CD14-positive monocyte (primary cell): Measurements from ENCODE around the gene TRMT2A. TPM values are rescaled to one million over a fixed set of nuclear protein-coding genes. Genes with fewer than 3 reads are reported as not detected.

Source experiments
- DNase-seq, 3 donors: peaks; one replicate each; pipeline ENCODE4 v3.0.0-alpha.2; 2011 to 2022
- H2AFZ ChIP-seq: 2 replicates; pipeline ENCODE4 v1.6.0; 2012; ENCODE audit warnings: mild to moderate bottlenecking, low read depth, low read length, inconsistent platforms; ENCODE audit not compliant: insufficient read depth, poor library complexity, severe bottlenecking
- H3K27ac ChIP-seq, 2 donors: 1 replicate in 1 of 2; 2 replicates in 1 of 2; pipeline ENCODE4 v1.5.1; 2012 to 2013; ENCODE audit warnings: low read length in 2 of 2, control low read depth in 1 of 2, inconsistent platforms in 1 of 2, low read depth in 1 of 2, mild to moderate bottlenecking in 1 of 2
- H3K27me3 ChIP-seq, 2 donors: one replicate each; pipeline versions ENCODE4 v1.6.0 to v1.6.1; 2011 to 2013; ENCODE audit warnings: low read length in 2 of 2; ENCODE audit not compliant: control insufficient read depth in 2 of 2, insufficient read depth in 2 of 2
- H3K36me3 ChIP-seq, 2 donors: replicated peaks in 1 of 2; 1 replicate in 1 of 2; 2 replicates in 1 of 2; pipeline versions ENCODE4 v1.5.1 to v1.6.1; 2012 to 2013; ENCODE audit warnings: low read length in 2 of 2, control low read depth in 1 of 2, inconsistent platforms in 1 of 2, mild to moderate bottlenecking in 1 of 2; ENCODE audit not compliant: insufficient read depth in 2 of 2, control insufficient read depth in 1 of 2
- H3K4me1 ChIP-seq, 2 donors: 1 replicate in 1 of 2; 2 replicates in 1 of 2; pipeline versions ENCODE4 v1.5.1 to v1.6.1; 2012 to 2013; ENCODE audit warnings: low read length in 2 of 2, control low read depth in 1 of 2, inconsistent platforms in 1 of 2, mild to moderate bottlenecking in 1 of 2, moderate library complexity in 1 of 2; ENCODE audit not compliant: insufficient read depth in 2 of 2, control insufficient read depth in 1 of 2
- H3K4me2 ChIP-seq: replicated peaks from 2 replicates; pipeline ENCODE3; 2012; ENCODE audit warnings: low read length, moderate library complexity, mild to moderate bottlenecking; ENCODE audit not compliant: poor library complexity, severe bottlenecking; ENCODE audit errors: extremely low read depth
- H3K4me3 ChIP-seq, 3 experiments: fragments of 200-600 bp in 1 of 3; sonication (generic) in 1 of 3; replicated peaks in 1 of 3; 1 replicate in 2 of 3; 2 replicates in 1 of 3; pipeline ENCODE4 v1.5.1; 2011 to 2013; ENCODE audit warnings: low read length in 3 of 3, mild to moderate bottlenecking in 3 of 3, control low read depth in 2 of 3, low read depth in 2 of 3, inconsistent platforms in 1 of 3, moderate library complexity in 1 of 3
- H3K79me2 ChIP-seq: 2 replicates; pipeline ENCODE4 v1.6.0; 2012; ENCODE audit warnings: mild to moderate bottlenecking, control low read depth, inconsistent platforms, low read length, moderate library complexity; ENCODE audit not compliant: insufficient read depth
- H3K9ac ChIP-seq: 2 replicates; pipeline ENCODE4 v1.6.0; 2017; ENCODE audit warnings: low read length, mild to moderate bottlenecking; ENCODE audit not compliant: insufficient read depth, poor library complexity, severe bottlenecking
- H3K9me3 ChIP-seq, 2 donors: replicated peaks in 1 of 2; 1 replicate in 1 of 2; 2 replicates in 1 of 2; pipeline versions ENCODE4 v1.5.1 to v1.6.1; 2012 to 2013; ENCODE audit warnings: low read length in 2 of 2, control low read depth in 1 of 2; ENCODE audit not compliant: control insufficient read depth in 1 of 2, insufficient read depth in 1 of 2
- H4K20me1 ChIP-seq: 2 replicates; pipeline ENCODE4 v1.6.0; 2012; ENCODE audit warnings: mild to moderate bottlenecking, low read length, control low read depth, moderate library complexity; ENCODE audit not compliant: insufficient read depth
- H3K27ac Mint-ChIP-seq, 7 donors: one replicate each; pipeline ENCODE4 v1.8.0; 2020; ENCODE audit warnings: mild to moderate bottlenecking in 7 of 7, mixed read lengths in 7 of 7, moderate library complexity in 6 of 7, inconsistent platforms in 2 of 7
- H3K27me3 Mint-ChIP-seq, 3 donors: one replicate each; pipeline ENCODE4 v1.8.0; 2021 to 2022; ENCODE audit warnings: low read depth in 3 of 3, mild to moderate bottlenecking in 3 of 3, mixed read lengths in 3 of 3, moderate library complexity in 3 of 3, inconsistent platforms in 1 of 3
- H3K36me3 Mint-ChIP-seq, 2 donors: one replicate each; pipeline ENCODE4 v1.8.0; 2020; ENCODE audit warnings: mixed read lengths in 2 of 2, inconsistent platforms in 1 of 2, mild to moderate bottlenecking in 1 of 2
- H3K4me1 Mint-ChIP-seq: one replicate; pipeline ENCODE4 v1.8.0; 2020; ENCODE audit warnings: mild to moderate bottlenecking, mixed read lengths
- H3K4me3 Mint-ChIP-seq, 2 donors: one replicate each; pipeline ENCODE4 v1.8.0; 2020; ENCODE audit warnings: mild to moderate bottlenecking in 2 of 2, mixed read lengths in 2 of 2, moderate library complexity in 1 of 2
- H3K9me3 Mint-ChIP-seq, 7 donors: one replicate each; pipeline ENCODE4 v1.8.0; 2020 to 2022; ENCODE audit warnings: mixed read lengths in 7 of 7, mild to moderate bottlenecking in 6 of 7, moderate library complexity in 6 of 7, inconsistent platforms in 2 of 7
- WGBS: methylation state at CpG from one replicate; pipeline ENCODE4 v1.1.5; 2013; ENCODE audit warnings: missing lambda C conversion rate; ENCODE audit not compliant: insufficient coverage; 5-methylcytosine and 5-hydroxymethylcytosine counted together
- intact Hi-C, 2 donors: fragments of 100-400 bp; cut with micrococcal nuclease; formaldehyde crosslinking; loops; one replicate each; pipeline versions ENCODE4 v1.15.0 to v1.15.1; 2023
- polyA plus RNA-seq, 3 donors: library from polyadenylated mRNA; depleted of rRNA in 1 of 3; unstranded in 2 of 3; stranded (reverse) in 1 of 3; fragments of 300-500 nt in 2 of 3; fragments of >200 nt in 1 of 3; fragmentation: Illumina TruSeq in 2 of 3; gene quantifications; 1 replicate in 2 of 3; 2 replicates in 1 of 3; pipeline ENCODE4 v1.2.3, GENCODE V29; 2012 to 2021
- TF ChIP-seq, protein P1 (sequence below): fragments of 200-600 bp; IDR thresholded peaks from one replicate; pipeline ENCODE4 v1.8.0; 2022; ENCODE audit warnings: antibody characterized with exemption, mild to moderate bottlenecking

The TRMT2A gene
- polyA plus RNA-seq, 3 donors: 20.1 to 121 (median 23.5) TPM

DNA sequence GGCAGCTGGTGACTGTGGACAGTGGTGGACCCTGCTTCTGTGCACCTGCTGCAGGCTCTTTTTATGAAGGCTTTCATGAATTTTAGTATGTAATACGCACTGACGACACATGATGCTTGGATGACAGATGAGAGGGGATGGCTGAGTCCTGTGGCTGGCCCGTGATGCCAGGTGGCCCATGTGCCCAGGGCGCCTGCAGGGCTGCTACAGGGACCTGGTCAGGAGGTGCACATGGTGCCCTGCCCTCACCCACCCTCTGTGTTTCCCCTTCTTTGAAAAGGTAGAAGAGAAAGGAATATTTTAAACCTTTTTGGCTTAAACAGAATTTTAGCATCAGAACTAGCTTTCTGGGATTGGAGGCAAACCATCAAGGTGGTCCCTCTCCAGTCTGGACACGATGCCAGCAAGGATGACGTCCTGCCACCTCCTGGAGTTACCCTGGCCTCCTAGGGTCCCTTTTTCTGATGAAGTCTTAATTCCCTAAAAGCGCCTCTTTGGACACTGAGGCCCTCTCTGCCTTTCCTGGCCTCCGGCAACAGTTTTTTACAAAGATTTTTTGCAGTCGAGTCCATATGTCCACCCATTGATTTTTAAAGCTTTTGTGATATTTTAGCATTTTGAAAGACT lies 6.6 kb downstream of the TRMT2A start:
- Mint-ChIP-seq H3K4me1 (peaks cover 5% of the 10 kb centered on the region), H3K36me3 (peaks cover 54 to 88% of the 10 kb centered on the region in 2 donors), H3K27me3 (peaks cover 0 to 2% (median 1%) of the 10 kb centered on the region in 3 donors), H3K27ac (peak overlapping the region in 4 of 7 donors; percentile 62 to 83 (median 69)), H3K9me3 (no peaks in the 10 kb centered on the region), H3K4me3 (no peak overlapping the region)
- Histone ChIP-seq H2AFZ (no peak overlapping the region), H3K36me3 (peaks cover 86 to 98% of the 10 kb centered on the region in 2 donors), H3K79me2 (peaks cover 17% of the 10 kb centered on the region), H3K9ac (no peak overlapping the region), H3K9me3 (no peaks in the 10 kb centered on the region), H4K20me1 (peaks cover 21% of the 10 kb centered on the region), H3K4me1 (peaks cover 0 to 3% of the 10 kb centered on the region in 2 donors), H3K4me2 (no peak overlapping the region), H3K27me3 (no peaks in the 10 kb centered on the region), H3K4me3 (no peak overlapping the region), H3K27ac (peak overlapping the region in 1 of 2 donors; percentile 27)
- 98% methylated on average over 3 of the region's 9 CpGs for WGBS
- TF ChIP-seq, protein P1, sequence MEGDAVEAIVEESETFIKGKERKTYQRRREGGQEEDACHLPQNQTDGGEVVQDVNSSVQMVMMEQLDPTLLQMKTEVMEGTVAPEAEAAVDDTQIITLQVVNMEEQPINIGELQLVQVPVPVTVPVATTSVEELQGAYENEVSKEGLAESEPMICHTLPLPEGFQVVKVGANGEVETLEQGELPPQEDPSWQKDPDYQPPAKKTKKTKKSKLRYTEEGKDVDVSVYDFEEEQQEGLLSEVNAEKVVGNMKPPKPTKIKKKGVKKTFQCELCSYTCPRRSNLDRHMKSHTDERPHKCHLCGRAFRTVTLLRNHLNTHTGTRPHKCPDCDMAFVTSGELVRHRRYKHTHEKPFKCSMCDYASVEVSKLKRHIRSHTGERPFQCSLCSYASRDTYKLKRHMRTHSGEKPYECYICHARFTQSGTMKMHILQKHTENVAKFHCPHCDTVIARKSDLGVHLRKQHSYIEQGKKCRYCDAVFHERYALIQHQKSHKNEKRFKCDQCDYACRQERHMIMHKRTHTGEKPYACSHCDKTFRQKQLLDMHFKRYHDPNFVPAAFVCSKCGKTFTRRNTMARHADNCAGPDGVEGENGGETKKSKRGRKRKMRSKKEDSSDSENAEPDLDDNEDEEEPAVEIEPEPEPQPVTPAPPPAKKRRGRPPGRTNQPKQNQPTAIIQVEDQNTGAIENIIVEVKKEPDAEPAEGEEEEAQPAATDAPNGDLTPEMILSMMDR: no peak
- intact Hi-C loops: loop anchor here in 1 of 2 donors (10.0 kb wide), 2 partner anchors 86 to 256 kb away; partner anchors contain the start of genes GNB1L, RTL10 and TANGO2
- no peak for DNase-seq

DNA sequence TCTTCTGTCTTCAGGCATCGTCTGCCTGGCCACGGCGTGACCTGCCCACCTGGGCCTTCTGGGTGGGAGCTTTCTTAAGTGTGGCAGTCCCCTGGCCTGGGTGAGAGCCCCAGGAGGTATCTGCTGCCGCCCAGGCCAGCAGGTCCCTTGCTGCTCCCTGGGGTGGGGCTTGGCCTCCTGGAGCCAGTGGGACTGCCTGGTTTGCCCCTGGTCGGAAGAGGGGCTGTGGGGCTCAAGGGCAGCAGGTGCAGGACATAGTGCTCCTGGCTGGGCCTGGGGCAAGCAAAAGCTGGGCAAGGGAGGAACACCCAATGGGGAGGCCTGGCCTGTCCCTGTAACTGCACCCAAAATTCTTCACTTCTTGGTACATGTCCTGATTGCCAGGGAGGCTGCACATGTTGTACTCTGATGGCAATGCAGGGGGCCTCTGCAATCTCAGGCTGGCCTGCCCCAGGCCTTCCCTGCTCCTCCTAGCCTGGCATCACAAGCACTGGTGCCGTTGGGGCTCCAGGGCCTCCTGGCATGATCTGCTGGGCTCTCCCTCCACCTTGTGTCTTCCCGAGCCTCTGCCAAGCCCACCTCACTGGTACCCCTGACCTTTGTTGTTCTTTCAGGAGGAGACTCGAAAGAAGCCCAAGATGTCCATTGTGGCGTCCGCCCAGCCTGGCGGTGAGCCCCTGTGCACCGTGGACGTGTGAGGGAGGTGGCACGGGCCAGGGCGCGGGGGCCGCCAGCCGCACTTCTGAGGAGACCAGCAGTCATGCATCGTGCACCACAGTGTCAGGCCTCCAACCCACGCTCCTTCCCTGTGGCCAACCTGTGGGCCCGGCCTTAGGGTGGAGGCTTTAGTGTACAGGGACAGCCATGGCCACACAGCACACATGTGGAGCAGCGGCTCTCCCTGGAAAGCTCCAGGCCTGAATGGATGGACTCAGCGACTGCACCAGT lies 7.3 kb downstream of the TRMT2A start:
- 97% methylated on average over 23 of the region's 23 CpGs for WGBS
- peak overlapping the region in 3 of 7 donors; percentile 12 to 83 (median 75) for H3K27ac Mint-ChIP-seq
- no peak overlapping the region for H2AFZ ChIP-seq
- no peaks in the 10 kb centered on the region for H3K9me3 Mint-ChIP-seq
- no peak overlapping the region for H3K9ac ChIP-seq
- H3K27me3 Mint-ChIP-seq: peaks cover 0 to 2% (median 1%) of the 10 kb centered on the region in 3 donors
- H3K4me1 ChIP-seq: no peaks in the 10 kb centered on the region
- no peak overlapping the region for H3K4me3 Mint-ChIP-seq
- H3K4me1 Mint-ChIP-seq: peaks cover 2% of the 10 kb centered on the region
- no peaks in the 10 kb centered on the region for H3K27me3 ChIP-seq
- H3K79me2 ChIP-seq: peaks cover 9% of the 10 kb centered on the region
- peaks cover 21% of the 10 kb centered on the region for H4K20me1 ChIP-seq
- H3K9me3 ChIP-seq: no peaks in the 10 kb centered on the region
- no peak overlapping the region for H3K4me2 ChIP-seq
- peaks cover 53 to 89% of the 10 kb centered on the region in 2 donors for H3K36me3 Mint-ChIP-seq
- H3K4me3 ChIP-seq: no peak overlapping the region
- TF ChIP-seq, protein P1: no peak
- intact Hi-C loops: loop anchor here in 1 of 2 donors (10.0 kb wide), 2 partner anchors 85 to 255 kb away; partner anchors contain the start of genes GNB1L, RTL10 and TANGO2
- no peak for DNase-seq
- no peak overlapping the region for H3K27ac ChIP-seq
- peaks cover 88 to 98% of the 10 kb centered on the region in 2 donors for H3K36me3 ChIP-seq
